Measurements from ENCODE around the gene DPF3. TPM values are rescaled to one million over a fixed set of nuclear protein-coding genes. Genes with fewer than 3 reads are reported as not detected.
A peak's percentile ranks its signal among the peaks of the same experiment; 100 is the strongest.

DPF3 gene
- polyA plus RNA-seq, 2 of the 4 experiments (the other 2 are of a cell fraction), result 0.05 to 0.09 TPM

- Histone ChIP-seq H3K4me2 (no peak overlapping the region), H3K4me1 (no peaks in the 10 kb centered on the region), H3K9me3 (0 out of 3 replicates have a peak, but pooled peaks cover 4% of the 10 kb centered on the region), H3K27ac (no peak overlapping the region), H3K4me3 (no peak overlapping the region)
- WGBS (ENCODE audit: missing lambda C conversion rate), result 42% methylated on average over 12 of the region's 12 CpGs
- FAIRE-seq (no peak), ATAC-seq (no peak), DNase-seq (ENCODE audit: low read depth in 1 of 2, low spot score in 1 of 2) (no peak)
- peak; percentile 15 for TF ChIP-seq MAFK (IDR thresholded peaks at IDR 0.05; ENCODE audit: partially characterized antibody)
- no peak for TF ChIP-seq RAD21 (conservative IDR thresholded peaks at IDR 0.05 in 1 of 2, IDR thresholded peaks at IDR 0.05 in 1 of 2)
- POLR2A ChIA-PET, result no interaction called here
- CTCF ChIA-PET, result interaction anchor here (1.2 to 1.7 kb wide), 2 partner anchors 14 to 340 kb away, joined by 3 to 7 read pairs; no protein-coding TSS in a partner anchor
Measured at GRCh38 chr14:72856530-72857266, 37.2 kb downstream of the DPF3 start.

GRCh38 chr14:72855913-72856312 lies 38.0 kb downstream of the DPF3 start:
- TF ChIP-seq HES2 (IDR thresholded peaks at IDR 0.05), result no peak
- TF ChIP-seq PHF8 (IDR thresholded peaks at IDR 0.05; ENCODE audit: borderline replicate concordance, low read depth), result no peak
- TF ChIP-seq CTCF (IDR thresholded peaks at IDR 0.05), result no peak
- no peak for TF ChIP-seq HDAC2 (IDR thresholded peaks at IDR 0.05)
- TF ChIP-seq FOXS1 (CRISPR knock-in tag; IDR thresholded peaks at IDR 0.05), result no peak
- no peak for TF ChIP-seq HMGXB4 (CRISPR knock-in tag; IDR thresholded peaks at IDR 0.05; ENCODE audit: borderline replicate concordance)
- no peak for TF ChIP-seq FOSL2 (IDR thresholded peaks at IDR 0.05)
- TF ChIP-seq FOSL2 (CRISPR knock-in tag; IDR thresholded peaks at IDR 0.05), result no peak
- ChIA-PET CTCF (interaction anchor here (0.6 to 1.7 kb wide), 3 partner anchors 11 to 21 kb away, joined by 3 read pairs; no protein-coding TSS in a partner anchor), POLR2A (no interaction called here)
- Histone ChIP-seq H3K4me3 (no peak overlapping the region), H3K4me1 (no peaks in the 10 kb centered on the region), H3K9me3 (0 out of 3 replicates have a peak, but pooled peaks cover 4% of the 10 kb centered on the region), H3K4me2 (no peak overlapping the region), H3K27ac (no peak overlapping the region)
- WGBS (ENCODE audit: missing lambda C conversion rate), result 4% methylated on average over 1 of the region's 1 CpG
- no peak for FAIRE-seq
- no peak for DNase-seq (ENCODE audit: low read depth in 1 of 2, low spot score in 1 of 2)
- ATAC-seq, result no peak

- H3K4me2 ChIP-seq, result no peak overlapping the region
- CTCF ChIA-PET, result no interaction called here
- no peak for DNase-seq (ENCODE audit: low read depth in 1 of 2, low spot score in 1 of 2)
- 44% methylated on average over 10 of the region's 10 CpGs for WGBS (ENCODE audit: missing lambda C conversion rate)
- no peaks in the 10 kb centered on the region for H3K4me1 ChIP-seq
- 0 out of 3 replicates have a peak, but pooled peaks cover 4% of the 10 kb centered on the region for H3K9me3 ChIP-seq
- no peak for ATAC-seq
- H3K27ac ChIP-seq, result no peak overlapping the region
- no peak overlapping the region for H3K4me3 ChIP-seq
- TF ChIP-seq JUNB (IDR thresholded peaks at IDR 0.05), result no peak
- no peak for TF ChIP-seq ZSCAN20 (CRISPR knock-in tag; IDR thresholded peaks at IDR 0.05)
- no peak for TF ChIP-seq EHF (CRISPR knock-in tag; IDR thresholded peaks at IDR 0.05)
- TF ChIP-seq EHMT2 (IDR thresholded peaks at IDR 0.05; ENCODE audit: low read depth), result no peak
- no peak for TF ChIP-seq KDM5A (IDR thresholded peaks at IDR 0.05)
- TF ChIP-seq HOXB13 (CRISPR knock-in tag; IDR thresholded peaks at IDR 0.05; ENCODE audit: low read depth), result no peak
- no peak for FAIRE-seq
- POLR2A ChIA-PET, result no interaction called here
Measured at GRCh38 chr14:72852194-72852593, 41.7 kb downstream of the DPF3 start.

Data from A549 (cell line).